ENCODE data around the gene BCCIP. TPM values are rescaled to one million over a fixed set of nuclear protein-coding genes. Genes with fewer than 3 reads are reported as not detected.

Gene BCCIP
- total and polyA plus RNA-seq, 10 donors = 30.2 to 61.3 (median 35.4) TPM

- H3K27me3 ChIP-seq (replicated peaks in 1 of 7) = no peaks in the 10 kb centered on the region
- H3K4me1 ChIP-seq = no peaks in the 10 kb centered on the region
- no peaks in the 10 kb centered on the region for H3K9me3 ChIP-seq
- H3K4me3 ChIP-seq = no peak overlapping the region
- intact Hi-C loops (cut with DNase I; ENCODE audit: low total_unique reads) = no loop called here
- H3K36me3 ChIP-seq = peaks cover 2 to 88% (median 28%) of the 10 kb centered on the region in 6 donors
- no peak for DNase-seq
- whole genome bisulfite sequencing, 5 donors = 96 to 97% (median 97%) methylated on average over 7 of the region's 7 CpGs
- H3K27ac ChIP-seq = no peak overlapping the region
- TF ChIP-seq POLR2A (IDR thresholded peaks at IDR 0.05) (no peak), CTCF (IDR thresholded peaks at IDR 0.05 in 8 of 11, conservative IDR thresholded peaks at IDR 0.05 in 3 of 11) (no peak), POLR2AphosphoS5 (IDR thresholded peaks at IDR 0.05) (no peak)
Observed at GRCh38 chr10:125852487-125852886, 29.1 kb downstream of the BCCIP start.

GRCh38 chr10:125857185-125857760 is 33.9 kb downstream of the BCCIP start:
- no peaks in the 10 kb centered on the region for H3K9me3 ChIP-seq
- H3K27me3 ChIP-seq (replicated peaks in 1 of 7) = no peaks in the 10 kb centered on the region
- no peak overlapping the region for H3K27ac ChIP-seq
- intact Hi-C loops (cut with DNase I; ENCODE audit: low total_unique reads) = no loop called here
- no peak for TF ChIP-seq POLR2AphosphoS5 (IDR thresholded peaks at IDR 0.05)
- TF ChIP-seq POLR2A (IDR thresholded peaks at IDR 0.05) = no peak
- no peak for TF ChIP-seq CTCF (IDR thresholded peaks at IDR 0.05 in 8 of 11, conservative IDR thresholded peaks at IDR 0.05 in 3 of 11)
- no peak for DNase-seq
- WGBS, 5 donors = 77 to 93% (median 87%) methylated on average over 2 of the region's 2 CpGs
- peaks cover 2 to 71% (median 18%) of the 10 kb centered on the region in 6 donors for H3K36me3 ChIP-seq
- H3K4me3 ChIP-seq = no peak overlapping the region
- no peaks in the 10 kb centered on the region for H3K4me1 ChIP-seq

- no peak overlapping the region for H3K27ac ChIP-seq
Observed at GRCh38 chr10:125859128-125859817, 35.9 kb downstream of the BCCIP start.

More at GRCh38 chr10:125859128-125859817, 35.9 kb downstream of the BCCIP start:
- TF ChIP-seq CTCF (IDR thresholded peaks at IDR 0.05 in 8 of 11, conservative IDR thresholded peaks at IDR 0.05 in 3 of 11) (no peak), POLR2A (IDR thresholded peaks at IDR 0.05) (no peak), POLR2AphosphoS5 (IDR thresholded peaks at IDR 0.05) (no peak)
- Histone ChIP-seq H3K4me1 (no peaks in the 10 kb centered on the region), H3K4me3 (no peak overlapping the region), H3K9me3 (no peaks in the 10 kb centered on the region), H3K36me3 (peaks cover 0 to 65% (median 10%) of the 10 kb centered on the region in 6 donors), H3K27me3 (replicated peaks in 1 of 7) (no peaks in the 10 kb centered on the region)
- 89 to 97% (median 92%) methylated on average over 4 of the region's 4 CpGs for whole genome bisulfite sequencing, 5 donors
- intact Hi-C loops (cut with DNase I; ENCODE audit: low total_unique reads) = no loop called here
- DNase-seq = no peak
